ENCODE data around the gene TPCN2.

DNA sequence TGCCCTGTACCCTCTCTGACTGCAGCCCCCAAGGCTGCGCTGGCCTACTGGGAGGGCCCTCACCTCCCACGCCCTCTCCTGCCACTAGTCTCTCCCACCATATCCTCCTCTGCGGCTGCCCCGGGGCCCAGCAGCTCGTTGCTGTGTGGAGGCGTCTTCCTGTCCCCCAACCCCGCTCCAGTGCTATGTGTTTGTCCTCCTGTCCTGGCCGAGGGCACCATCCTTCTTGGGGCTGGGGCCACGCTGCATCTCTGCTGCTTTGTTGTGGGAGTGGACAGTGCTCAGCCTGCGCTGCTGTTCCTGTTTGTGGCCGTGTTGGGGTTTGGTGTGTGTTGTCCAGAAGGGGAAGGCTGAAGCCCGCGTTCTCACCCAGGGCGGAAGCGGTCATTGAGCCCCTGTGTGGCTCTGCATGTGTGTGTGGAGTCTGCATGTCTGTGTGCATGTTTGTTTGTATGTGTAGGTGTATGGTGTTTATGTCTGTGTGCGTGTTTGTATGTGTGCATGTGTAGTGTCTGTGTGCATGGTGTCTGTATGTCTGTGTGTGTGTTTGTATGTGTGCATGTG, 15.7 kb downstream of the TPCN2 start:
- TF ChIP-seq TAF1 (IDR thresholded peaks at IDR 0.05; ENCODE audit: borderline replicate concordance, insufficient read depth, low read length) = no peak
- TF ChIP-seq POLR2AphosphoS5 (IDR thresholded peaks at IDR 0.05; ENCODE audit: low read depth, low read length) = no peak
- no peak for TF ChIP-seq SIN3A (IDR thresholded peaks at IDR 0.05; ENCODE audit: borderline replicate concordance, insufficient read depth, low read length)
- no peak for TF ChIP-seq FOXP2 (optimal IDR thresholded peaks at IDR 0.05; ENCODE audit: borderline replicate concordance, extremely low read depth, extremely low read length, insufficient read depth)
- TF ChIP-seq, protein P1, sequence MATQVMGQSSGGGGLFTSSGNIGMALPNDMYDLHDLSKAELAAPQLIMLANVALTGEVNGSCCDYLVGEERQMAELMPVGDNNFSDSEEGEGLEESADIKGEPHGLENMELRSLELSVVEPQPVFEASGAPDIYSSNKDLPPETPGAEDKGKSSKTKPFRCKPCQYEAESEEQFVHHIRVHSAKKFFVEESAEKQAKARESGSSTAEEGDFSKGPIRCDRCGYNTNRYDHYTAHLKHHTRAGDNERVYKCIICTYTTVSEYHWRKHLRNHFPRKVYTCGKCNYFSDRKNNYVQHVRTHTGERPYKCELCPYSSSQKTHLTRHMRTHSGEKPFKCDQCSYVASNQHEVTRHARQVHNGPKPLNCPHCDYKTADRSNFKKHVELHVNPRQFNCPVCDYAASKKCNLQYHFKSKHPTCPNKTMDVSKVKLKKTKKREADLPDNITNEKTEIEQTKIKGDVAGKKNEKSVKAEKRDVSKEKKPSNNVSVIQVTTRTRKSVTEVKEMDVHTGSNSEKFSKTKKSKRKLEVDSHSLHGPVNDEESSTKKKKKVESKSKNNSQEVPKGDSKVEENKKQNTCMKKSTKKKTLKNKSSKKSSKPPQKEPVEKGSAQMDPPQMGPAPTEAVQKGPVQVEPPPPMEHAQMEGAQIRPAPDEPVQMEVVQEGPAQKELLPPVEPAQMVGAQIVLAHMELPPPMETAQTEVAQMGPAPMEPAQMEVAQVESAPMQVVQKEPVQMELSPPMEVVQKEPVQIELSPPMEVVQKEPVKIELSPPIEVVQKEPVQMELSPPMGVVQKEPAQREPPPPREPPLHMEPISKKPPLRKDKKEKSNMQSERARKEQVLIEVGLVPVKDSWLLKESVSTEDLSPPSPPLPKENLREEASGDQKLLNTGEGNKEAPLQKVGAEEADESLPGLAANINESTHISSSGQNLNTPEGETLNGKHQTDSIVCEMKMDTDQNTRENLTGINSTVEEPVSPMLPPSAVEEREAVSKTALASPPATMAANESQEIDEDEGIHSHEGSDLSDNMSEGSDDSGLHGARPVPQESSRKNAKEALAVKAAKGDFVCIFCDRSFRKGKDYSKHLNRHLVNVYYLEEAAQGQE (IDR thresholded peaks at IDR 0.05; ENCODE audit: insufficient read depth in 1 of 2, low read depth in 2 of 2, low read length in 2 of 2) = no peak

All from PFSK-1 (cell line).